C4-2B (cell line): ENCODE measurements around the gene MAK.
"Not testable (repeated sequence)": the region's sequence is repeated elsewhere in the genome, so short reads cannot be mapped to it uniquely, and the experiment has no call there.

Experiments
- CTCF ChIP-seq: fragments of 450-650 bp; conservative IDR thresholded peaks from 2 replicates; pipeline ENCODE4 v1.5.1; 2017; ENCODE audit warnings: mild to moderate bottlenecking
- ZFX ChIP-seq: fragments of 450-650 bp; IDR thresholded peaks from 2 replicates; pipeline ENCODE4 v1.6.1; 2017

GRCh38 chr6:10751757-10752156 is 86.6 kb downstream of the MAK start:
- not testable (repeated sequence) for TF ChIP-seq CTCF, ZFX
